Stimulated activated CD8-positive, alpha-beta memory T cell treated with anti-CD3 and anti-CD28 coated beads, Interleukin-15, amount 100 ng/mL, for 48 hours (primary cell): Measurements from ENCODE around the gene PSMD10.

Experiments
- DNase-seq, 2 donors: peaks; one replicate each; pipeline ENCODE4 v3.0.0-alpha.2; 2020; ENCODE audit warnings: low read depth in 2 of 2

Gene PSMD10, protein sequence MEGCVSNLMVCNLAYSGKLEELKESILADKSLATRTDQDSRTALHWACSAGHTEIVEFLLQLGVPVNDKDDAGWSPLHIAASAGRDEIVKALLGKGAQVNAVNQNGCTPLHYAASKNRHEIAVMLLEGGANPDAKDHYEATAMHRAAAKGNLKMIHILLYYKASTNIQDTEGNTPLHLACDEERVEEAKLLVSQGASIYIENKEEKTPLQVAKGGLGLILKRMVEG

DNA sequence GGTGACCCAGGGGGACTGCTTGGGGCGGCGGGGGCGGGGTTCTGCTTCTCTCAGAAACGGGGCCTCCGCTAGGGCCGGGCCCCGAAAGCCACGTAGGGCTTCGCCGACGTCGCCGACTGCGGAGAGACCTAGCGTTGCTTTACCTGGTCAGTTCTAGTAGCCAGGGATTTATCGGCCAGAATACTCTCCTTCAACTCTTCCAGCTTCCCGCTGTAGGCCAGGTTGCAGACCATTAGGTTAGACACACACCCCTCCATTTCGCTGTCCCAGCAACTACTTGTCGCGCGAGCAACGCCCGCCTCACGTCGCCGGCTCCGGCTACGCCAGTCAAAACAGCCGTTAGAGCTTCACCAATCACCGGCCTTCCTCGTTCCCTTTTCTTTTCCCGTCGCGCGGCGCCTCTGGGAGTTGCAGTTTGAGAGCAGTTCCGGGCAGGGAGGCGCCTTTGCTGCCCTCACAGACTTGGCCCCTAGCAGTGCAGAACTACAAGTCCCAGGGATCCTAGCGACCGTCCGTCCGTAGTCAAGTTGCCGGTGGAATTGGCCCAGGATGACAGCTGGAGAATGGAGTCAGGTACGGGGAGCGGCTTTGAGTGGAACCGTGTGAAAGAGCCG is at the start of gene PSMD10, which contains the start of gene ATG4A:
TSS of gene PSMD10 (minus strand) at position 279 of the 614 bp plus-strand sequence. CDS start at position 257, 22 bp downstream.
TSS of gene ATG4A (plus strand) at position 515 of the 614 bp plus-strand sequence. CDS start at position 564, 49 bp downstream.
- peak; percentile 80 for DNase-seq

DNA sequence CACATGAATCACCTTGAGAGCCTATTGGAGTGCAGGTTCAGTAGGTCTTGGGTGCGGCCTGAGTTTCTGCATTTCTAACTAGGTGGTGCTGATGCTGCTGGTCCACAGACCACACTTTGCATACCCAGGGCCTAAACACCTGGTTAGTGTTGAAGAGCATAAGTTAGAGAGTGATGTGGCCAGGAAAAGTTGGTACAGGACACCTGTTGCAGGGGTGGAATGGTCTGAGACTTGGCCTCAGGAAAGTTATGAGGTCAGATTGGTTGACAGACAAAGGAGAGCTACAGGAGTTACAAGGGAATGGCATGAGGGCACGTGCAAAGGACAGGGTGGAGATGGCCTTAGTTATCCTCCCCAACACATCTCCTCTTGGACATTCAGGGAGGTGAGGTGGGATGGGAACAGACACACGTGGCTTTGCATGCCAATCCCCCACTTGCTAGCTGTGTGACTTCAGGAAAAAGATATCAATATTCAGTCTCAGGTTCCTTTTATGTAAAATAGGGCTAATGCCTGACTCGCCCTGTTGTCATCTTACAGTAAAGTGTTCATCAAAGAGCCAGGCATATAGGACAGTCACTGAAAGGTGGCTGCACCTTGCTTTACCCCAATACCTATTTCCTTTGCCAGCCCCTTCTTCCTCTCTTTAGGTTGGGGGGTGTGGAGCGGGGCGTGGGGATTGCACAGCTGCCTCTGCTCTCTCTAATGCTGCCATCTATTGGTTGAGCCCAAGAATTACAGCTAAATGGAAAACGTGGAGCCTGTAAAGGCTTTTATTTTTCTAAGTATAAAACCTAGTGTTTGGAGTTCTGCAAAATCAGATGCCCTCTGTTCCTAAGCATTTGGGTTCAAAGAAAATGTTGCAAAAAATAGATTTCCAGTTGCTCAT is 47.7 kb upstream of the PSMD10 start:
- no peak for DNase-seq

DNA sequence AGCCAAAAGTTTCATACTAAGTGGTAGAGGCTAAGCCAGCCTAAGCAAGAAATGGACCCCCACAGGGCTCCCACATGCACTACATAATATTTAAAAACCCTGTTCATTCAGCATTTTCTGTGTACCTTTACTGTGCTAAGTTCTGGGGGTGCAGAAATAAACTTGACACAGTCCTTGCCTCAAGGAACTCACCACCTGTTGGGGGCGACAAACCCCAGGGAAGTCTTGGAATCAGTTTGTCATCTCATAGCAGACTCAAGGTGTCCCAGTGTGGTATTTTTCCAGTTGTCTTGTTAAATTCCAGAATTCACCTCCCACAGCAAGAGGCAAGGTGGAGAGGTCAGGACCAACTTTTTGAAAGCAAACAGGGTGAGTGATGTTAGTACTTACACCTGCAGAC is 43.4 kb upstream of the PSMD10 start:
- DNase-seq: no peak

DNA sequence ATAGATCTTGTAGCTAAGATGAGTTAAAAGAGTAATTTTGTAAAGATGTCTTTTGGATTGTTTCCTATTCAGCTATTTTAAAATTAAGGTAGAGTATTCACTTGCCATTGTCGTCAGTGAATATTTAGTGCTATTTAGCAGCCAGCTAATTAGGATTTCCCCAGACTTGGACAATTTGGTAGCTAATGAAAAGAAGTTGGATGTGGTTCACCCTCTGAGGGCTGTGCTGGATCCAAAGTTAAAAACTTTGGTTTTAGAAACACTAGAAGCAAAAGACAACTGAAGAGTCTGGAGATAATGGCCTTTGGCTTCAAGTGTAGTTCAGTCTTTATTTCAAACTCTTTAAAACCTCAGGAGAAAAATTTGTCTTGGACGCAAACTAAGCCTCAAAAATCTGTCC is 41.5 kb upstream of the PSMD10 start:
- no peak for DNase-seq

DNA sequence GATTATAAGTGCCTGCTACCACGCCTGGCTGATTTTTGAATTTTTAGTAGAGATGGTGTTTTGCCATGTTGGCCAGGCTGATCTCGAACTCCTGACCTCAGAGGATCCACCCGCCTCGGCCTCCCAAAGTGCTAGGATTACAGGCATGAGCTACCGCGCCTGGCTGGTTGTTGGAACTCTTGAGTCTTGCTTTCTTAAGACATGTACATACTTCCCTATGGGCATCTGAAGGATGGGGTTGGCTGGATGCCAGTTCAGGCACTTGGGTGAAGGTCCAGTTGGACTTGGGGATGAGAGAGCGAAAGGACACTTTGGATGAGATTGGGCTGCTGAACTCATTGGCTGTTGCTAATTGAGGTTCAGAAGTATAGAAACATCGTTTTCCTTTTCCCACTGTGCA is 40.7 kb upstream of the PSMD10 start:
- no peak for DNase-seq

DNA sequence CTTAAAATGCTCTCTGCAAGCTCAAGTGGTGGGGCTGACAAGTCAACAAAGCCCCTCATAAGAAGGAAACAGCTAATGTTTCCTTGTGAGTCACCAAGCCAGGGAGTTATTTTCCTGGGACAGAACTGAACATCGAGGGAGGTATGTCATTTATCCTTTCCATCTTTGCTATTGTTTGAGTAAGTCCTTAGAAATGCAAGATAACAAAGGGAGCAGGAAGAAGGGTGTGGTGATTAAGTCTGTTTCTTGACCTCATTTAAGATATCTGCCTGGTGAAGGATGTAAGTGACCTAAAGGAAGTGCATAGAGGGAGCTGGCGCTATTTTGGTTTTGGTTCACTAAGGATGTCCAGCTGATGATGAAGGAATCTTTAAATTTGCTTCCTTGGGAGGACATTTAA is 40.1 kb upstream of the PSMD10 start:
- no peak for DNase-seq

DNA sequence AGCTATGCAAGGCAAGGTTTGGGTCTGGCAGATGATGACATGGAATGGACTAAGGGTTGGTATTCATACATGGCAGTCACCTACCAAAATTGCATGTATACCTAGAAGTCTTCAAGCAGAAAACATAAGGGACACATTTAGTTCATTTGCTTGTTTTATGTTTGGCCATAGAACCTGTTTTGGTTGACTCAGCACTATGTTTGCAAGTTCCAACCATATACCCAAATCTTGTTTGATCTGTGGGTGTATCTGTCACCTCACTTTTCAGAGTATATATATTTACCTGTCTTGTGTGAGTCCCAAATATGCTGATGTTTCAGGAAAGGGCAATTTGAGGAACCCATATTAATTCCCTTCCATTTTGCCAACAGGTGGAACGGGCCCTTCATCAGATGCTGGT is 39.5 kb upstream of the PSMD10 start:
- no peak for DNase-seq

DNA sequence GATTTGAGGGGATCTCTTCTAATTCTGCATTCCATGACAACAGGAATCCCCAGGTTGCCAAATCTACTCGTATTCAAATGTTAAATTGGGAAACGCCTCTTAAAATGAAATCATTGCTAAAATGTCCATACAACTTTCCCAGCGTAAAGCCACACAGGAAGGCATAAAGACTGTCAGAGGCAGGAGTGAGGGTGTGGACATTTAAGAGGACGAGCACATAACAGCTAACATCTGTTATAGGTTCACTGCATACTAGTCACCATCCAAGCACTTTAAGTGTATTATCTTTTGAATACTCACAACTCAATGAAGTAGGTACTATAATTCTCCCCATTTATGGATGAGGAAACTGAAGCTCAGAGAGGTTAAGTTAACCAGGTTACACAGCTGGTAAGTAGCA is 35.8 kb upstream of the PSMD10 start:
- no peak for DNase-seq

DNA sequence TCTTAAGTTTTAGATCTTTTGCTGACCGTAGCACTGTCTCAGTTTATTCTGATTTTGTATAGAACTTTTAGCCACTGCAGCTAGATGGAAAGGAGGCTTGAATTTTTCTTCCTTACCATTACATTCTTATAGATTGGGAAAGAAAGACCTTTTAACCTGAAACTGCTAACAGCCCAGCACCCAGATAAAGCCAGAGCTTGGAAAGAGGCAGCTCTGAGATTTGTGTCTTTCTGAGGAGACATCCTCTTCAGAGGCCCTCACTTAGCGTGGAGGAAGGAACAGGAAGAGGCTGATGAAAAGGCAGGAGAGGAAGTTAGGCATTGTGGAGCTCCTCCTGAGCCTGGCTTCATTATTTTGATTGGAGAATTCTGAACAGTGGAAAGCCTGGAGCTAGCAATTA is 35.3 kb upstream of the PSMD10 start:
- DNase-seq: no peak

DNA sequence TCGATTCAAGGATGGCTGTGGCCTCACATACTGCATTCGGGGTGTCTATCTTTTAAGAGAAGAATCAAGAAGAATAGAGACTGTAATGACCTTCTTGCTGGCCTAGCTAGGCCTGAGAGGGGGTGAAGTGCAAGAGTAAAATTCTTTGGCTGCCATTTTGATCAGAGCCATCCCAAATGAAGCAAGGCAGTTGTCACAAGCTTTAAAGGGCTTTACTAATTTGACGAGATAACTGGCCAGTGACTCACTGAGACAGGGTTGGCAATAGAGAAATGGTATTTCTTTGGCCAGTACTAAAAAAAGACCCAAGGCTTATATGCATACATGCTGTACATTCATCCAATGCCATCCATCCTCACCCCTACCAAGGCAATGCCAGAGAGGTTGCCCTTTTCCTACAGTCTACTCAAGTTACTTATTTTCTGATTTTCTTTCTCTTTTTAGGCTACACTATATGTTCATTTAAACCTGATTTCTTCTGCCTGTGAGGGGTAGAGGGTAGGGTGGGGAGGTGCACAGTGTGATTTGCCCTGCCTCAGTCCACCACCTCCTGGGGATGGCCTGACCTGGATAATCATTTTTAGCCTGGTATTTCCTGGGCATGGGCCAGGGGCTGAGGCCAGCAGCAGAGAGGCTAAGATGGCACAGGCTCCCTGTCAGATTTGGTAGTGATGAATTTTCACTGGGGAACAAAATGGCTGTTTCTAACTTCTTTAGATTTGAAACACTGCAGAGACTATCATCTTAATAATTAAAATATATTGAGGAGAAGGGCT is 32.4 kb upstream of the PSMD10 start:
- DNase-seq: no peak

DNA sequence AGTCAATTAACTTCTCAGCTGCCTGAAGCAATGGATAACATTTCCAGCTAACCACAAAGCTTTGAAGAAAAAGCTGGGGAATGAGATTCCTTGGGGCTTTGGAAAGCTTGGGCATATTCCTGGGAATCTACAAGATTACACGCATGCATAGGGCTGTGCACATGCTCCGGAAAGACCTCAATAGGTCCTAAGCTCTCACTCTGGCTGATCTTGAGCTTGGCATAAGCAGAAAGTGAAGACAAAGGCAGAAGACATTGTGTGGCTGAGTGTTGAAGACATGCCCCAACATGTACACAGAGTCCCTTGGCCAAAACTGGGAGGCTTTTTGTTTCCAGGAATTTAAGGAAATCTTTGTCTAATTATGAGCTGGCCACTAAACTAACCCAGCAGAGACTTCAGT is 31.4 kb upstream of the PSMD10 start:
- DNase-seq: no peak

DNA sequence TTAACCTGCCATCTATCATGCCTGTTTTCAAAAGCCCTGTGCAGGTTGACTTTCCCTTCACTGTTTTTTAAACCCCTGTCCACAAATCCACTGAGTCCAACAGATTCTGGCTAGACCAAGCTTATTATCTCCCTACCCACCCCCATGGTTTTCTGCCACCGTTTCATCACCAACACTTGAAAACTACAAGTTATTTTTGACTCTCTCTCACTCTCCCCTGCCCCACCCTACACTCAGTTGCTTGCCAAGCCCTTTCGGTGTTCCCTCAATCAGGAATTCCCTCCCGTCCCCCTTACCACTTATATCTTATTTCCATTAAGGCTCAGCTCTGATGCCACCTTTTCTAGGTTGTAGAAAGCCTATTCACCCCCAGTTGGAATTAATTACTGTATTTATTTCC is 29.9 kb upstream of the PSMD10 start:
- no peak for DNase-seq

DNA sequence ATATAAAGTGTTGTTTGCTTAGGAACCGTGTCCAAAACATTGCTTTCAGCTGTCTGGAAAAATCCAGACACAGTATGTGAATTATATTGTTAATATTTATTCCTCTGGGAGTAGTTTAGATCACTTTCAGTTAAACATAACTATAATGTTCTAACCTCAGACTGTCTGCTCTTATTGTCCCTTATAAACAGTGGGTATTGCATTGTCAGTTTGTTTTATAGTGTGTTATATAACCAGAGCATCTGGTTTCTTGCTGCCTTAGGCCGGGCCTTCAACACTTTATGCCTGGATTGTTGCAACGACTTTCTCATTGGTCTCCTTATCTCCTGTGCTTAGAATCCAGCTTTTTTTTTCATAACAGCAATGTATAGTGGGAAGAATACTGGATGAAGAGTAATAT is 26.6 kb upstream of the PSMD10 start:
- no peak for DNase-seq

DNA sequence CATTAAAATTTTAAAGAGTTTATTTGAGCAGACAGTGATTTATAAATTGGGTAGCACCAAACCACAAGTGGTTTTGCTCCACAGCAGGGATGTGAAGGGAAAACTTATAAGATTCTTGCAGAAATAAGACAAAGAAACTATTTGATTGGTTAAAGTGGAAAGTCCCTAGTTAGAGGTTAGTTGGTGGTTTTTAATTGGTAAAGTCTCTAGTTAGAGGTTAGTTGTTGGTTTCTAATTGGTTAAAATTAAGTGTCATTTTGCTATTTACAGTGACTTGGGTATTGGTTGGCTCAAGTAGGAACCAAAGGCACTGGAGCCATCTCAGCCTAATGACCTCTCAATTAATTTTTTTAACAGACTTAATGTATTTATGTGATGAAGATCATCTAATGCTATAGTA is 23.2 kb upstream of the PSMD10 start:
- no peak for DNase-seq

DNA sequence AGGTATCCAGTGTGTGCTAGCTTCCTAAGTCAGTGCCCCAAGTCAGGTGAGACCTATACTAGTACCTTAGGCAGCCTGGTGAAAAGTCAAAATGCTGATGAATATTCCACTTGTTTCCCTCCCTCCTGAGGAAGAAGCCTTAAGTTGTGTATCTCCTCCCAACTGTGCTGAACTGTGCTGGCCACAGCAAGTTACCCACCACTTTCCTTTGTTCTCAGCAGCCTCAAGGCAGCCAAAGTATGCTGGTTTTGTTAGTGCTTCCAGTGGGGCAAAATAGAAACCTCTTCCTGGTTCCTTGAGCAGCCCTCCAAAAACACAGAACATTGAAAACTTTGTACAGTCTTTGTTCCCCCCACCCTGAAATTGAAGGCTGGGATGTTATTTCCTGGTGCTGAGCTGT is 14.1 kb upstream of the PSMD10 start:
- DNase-seq: no peak

DNA sequence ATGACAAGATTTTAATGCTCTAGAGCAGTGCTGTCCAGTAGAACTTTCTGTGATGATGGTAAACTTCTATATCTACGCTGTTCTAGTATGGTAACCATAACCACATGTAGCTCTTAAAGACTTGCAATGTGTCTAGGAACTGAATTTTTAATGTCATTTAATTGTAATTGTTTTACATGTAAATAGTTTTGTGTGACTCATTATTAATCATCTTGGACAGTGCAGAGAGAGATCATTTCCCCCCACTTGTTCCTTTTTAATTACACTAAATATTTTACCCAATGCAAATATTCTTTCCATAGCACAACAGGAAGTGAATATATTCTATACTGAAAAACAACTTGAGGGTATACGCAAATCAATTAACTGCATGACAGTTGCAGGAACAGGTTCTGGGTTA is 6.0 kb upstream of the PSMD10 start:
- DNase-seq: no peak

DNA sequence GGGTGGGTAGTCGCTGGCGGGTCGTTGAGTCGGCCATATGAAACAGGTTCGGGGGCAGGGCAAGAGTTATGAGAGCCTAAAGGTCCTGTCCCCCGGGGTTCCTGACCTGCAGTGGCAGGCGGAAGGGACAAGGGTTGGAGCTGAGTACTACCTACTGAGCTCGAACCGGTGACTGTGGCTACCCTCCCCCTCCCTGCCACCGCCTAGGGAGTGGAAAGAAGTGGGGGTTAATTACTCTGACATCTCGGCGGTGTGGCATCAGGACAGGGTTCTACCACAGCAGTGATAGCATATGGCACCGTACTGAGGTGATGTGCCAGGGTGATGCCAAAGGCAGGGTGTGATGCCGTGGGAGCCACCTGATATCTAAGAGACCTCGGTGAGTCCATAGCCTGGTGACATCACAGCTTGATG is 543 bp upstream of the PSMD10 start:
- peak; percentile 2 to 7 for DNase-seq

DNA sequence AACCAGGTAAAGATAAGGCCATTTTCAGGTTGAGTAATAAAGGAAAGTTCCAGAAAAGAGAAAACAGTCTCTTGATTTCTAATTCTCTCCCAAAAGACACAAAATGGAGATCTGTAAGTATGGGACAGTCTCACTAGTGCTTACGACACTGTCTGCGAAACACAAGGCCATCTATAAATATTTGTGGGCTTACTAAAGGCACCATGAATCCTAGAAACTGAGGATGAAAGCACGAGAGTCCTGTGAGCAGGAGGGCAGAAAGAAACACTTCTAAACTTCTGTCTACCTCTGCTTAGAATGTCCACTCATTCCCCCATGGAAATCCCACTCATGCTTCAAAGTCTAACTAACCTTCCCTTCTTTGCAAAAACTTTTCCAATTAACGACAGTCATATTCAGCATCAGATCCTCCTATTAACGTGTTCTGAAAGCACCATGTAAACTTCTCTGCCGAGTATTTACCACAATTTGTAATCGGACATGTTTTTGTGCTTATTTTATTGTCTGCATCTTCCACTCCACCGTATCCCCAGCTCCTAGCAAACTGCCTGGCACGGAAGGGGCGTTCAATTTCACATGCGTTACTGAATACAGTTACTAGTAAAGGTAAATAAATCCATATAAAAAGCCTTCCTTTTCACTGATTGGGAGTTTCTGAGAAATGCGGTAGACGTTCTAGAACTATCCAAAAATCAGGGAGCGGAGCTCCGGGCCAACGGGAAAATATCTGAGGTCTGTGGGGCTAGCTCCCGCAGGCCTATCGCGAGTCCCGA is 665 bp downstream of the PSMD10 start:
- no peak for DNase-seq

DNA sequence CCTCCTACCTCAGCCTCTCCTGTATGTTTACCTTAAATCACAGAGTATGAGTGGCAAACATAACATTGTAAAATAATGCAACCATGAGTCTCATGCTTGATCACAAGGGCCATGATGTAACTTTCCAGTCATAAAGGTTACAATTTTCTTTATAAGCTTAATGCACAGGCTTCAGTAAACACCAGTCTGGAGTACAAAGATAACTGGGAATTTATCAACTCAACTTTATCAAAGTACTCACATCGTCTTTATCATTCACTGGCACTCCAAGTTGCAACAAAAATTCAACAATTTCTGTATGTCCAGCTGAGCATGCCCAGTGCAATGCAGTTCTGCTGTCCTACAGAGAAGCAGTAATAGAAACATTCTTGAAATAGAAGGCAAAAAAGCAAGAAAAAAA is 2.8 kb downstream of the PSMD10 start:
- no peak for DNase-seq

DNA sequence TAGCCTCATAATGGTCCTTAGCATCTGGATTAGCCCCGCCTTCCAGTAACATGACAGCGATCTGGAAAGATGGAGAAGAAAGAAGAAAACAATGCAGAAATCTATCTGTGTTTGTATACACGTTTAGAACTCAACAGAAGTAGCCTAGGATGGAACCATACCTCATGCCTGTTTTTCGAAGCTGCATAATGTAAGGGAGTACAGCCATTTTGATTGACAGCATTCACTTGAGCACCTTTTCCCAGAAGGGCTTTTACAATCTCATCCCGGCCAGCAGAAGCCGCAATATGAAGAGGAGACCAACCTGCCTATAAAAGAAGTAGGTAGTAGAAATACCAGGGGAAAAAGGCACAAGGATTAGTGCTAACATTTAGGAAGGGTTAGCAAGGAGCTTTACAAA is 3.5 kb downstream of the PSMD10 start:
- no peak for DNase-seq

DNA sequence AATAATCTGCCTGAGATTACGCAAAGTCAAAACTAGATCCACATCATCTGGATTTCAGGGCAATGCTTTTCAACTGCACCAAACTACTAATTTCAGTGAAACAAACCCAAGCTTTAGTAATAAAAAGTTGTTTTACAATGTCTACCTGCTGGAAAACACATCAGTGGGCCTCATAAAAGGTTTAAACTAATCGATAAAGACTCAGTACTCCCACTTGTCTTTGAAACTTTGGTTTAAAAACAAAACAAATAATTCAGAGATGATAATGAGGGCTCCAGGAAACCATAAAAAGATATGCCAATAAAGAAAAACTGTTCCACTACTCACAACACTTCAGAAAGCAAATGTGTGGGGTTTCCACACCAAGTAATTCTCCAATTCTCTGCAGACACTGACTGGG is 10.2 kb downstream of the PSMD10 start:
- DNase-seq: no peak
